Smooth muscle cell of bladder (primary cell): ENCODE measurements around the gene MMP8. TPM values are rescaled to one million over a fixed set of nuclear protein-coding genes. Genes with fewer than 3 reads are reported as not detected.

Experiments
- total RNA-seq: library from RNA; depleted of rRNA; stranded (reverse); fragments of >200 nt; gene quantifications from 2 replicates; pipeline ENCODE4 v1.2.3, GENCODE V29; 2014

The MMP8 gene, protein sequence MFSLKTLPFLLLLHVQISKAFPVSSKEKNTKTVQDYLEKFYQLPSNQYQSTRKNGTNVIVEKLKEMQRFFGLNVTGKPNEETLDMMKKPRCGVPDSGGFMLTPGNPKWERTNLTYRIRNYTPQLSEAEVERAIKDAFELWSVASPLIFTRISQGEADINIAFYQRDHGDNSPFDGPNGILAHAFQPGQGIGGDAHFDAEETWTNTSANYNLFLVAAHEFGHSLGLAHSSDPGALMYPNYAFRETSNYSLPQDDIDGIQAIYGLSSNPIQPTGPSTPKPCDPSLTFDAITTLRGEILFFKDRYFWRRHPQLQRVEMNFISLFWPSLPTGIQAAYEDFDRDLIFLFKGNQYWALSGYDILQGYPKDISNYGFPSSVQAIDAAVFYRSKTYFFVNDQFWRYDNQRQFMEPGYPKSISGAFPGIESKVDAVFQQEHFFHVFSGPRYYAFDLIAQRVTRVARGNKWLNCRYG
- total RNA-seq = under 0.01 TPM in 1 of 2 replicates, not detected in the other

DNA sequence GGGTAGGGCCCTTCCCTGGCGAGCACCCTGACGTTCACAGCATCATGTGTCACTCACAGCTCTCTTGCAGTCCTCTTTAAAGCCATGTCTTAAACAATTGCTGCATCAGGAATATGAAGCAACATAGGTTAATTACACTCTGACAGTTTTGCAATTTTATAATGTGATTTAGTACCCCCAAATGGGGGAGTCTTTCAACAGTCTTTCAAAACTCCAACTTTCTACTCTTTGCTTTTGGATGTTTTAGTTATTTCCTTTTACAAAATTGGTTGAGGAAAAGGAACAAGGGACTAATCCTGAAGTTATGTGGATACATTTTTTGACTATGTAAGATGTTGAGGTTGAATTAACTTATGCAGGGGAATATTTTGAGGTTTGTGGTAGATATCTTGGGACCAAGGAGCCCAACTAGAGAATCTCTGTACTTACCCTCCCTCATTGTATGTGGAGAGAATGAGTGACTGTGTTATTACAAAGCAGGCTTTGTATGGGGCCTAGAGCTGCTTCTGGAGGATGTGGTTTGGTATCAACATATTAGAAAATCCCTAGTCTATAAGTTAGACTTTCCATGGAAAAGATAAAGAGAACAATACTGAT is at the start of gene MMP8:
Gene MMP8 (minus strand): TSS at position 51 of the 597 bp plus-strand sequence. CDS start 99 bp downstream, outside the sequence.

DNA sequence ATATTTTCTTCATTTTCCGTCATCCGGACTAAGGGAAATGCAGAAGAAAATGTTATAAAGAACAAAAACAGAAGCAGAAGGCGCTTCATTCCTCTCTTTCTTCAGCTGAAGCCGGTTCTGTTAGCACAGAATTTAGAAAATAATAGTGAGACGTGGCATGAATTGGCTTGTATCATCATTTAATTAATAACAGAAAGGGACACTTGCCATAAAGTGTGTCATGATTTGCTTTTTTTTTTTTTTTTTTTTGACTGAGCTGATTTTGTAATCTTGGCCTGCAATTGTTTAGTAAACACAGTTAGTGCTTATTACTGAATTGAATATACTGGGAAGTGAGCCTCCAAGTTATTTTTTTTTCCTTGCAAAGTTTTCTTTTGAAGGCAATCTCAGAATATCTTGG is 19.1 kb downstream of the MMP8 start, which contains the start of gene MMP27:
Gene MMP27 (minus strand): TSS at position 144 of the 400 bp plus-strand sequence. CDS start 55 bp downstream, at position 89.

Other genes with a start within 250 kb of the MMP8 start
- not detected in 2 replicates for gene MMP7, start 194.2 kb downstream of the MMP8 start, total RNA-seq
- not detected in 2 replicates for gene MMP20, start 99.6 kb downstream of the MMP8 start, total RNA-seq
- gene MMP27, start 19.2 kb downstream of the MMP8 start, total RNA-seq = under 0.01 TPM in 1 of 2 replicates, not detected in the other
- 1.2 and 6.1 TPM in 2 replicates for gene MMP10, start 55.7 kb upstream of the MMP8 start, total RNA-seq
- 88.8 and 655 TPM in 2 replicates for gene MMP1, start 73.2 kb upstream of the MMP8 start, total RNA-seq
- gene MMP3, start 118.7 kb upstream of the MMP8 start, total RNA-seq = 7.5 and 118 TPM in 2 replicates
- gene MMP12, start 150.0 kb upstream of the MMP8 start, total RNA-seq = under 0.01 and 0.28 TPM in 2 replicates
- gene MMP13, start 230.8 kb upstream of the MMP8 start, total RNA-seq = not detected in 2 replicates